ENCODE measurements around the gene INSIG2. TPM values are rescaled to one million over a fixed set of nuclear protein-coding genes. Genes with fewer than 3 reads are reported as not detected.

The INSIG2 gene
- total and polyA plus RNA-seq, 2 of the 8 experiments (the other 6 are each of a cell fraction or from before 2014, with no cell fraction given) = 7.0 to 11.2 TPM

- TF ChIP-seq, protein P1, sequence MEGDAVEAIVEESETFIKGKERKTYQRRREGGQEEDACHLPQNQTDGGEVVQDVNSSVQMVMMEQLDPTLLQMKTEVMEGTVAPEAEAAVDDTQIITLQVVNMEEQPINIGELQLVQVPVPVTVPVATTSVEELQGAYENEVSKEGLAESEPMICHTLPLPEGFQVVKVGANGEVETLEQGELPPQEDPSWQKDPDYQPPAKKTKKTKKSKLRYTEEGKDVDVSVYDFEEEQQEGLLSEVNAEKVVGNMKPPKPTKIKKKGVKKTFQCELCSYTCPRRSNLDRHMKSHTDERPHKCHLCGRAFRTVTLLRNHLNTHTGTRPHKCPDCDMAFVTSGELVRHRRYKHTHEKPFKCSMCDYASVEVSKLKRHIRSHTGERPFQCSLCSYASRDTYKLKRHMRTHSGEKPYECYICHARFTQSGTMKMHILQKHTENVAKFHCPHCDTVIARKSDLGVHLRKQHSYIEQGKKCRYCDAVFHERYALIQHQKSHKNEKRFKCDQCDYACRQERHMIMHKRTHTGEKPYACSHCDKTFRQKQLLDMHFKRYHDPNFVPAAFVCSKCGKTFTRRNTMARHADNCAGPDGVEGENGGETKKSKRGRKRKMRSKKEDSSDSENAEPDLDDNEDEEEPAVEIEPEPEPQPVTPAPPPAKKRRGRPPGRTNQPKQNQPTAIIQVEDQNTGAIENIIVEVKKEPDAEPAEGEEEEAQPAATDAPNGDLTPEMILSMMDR (IDR thresholded peaks at IDR 0.05; ENCODE audit: control extremely low read depth in 1 of 3, insufficient read depth in 1 of 3, low read depth in 1 of 3, low read length in 3 of 3) = no peak
- TF ChIP-seq SIN3A (conservative IDR thresholded peaks at IDR 0.05 in 1 of 2, IDR thresholded peaks at IDR 0.05 in 1 of 2; ENCODE audit: low read depth in 1 of 2, low read length in 2 of 2) (no peak), BCL11A (IDR thresholded peaks at IDR 0.05; ENCODE audit: low read depth in 2 of 2, low read length in 2 of 2) (no peak), KDM4A (IDR thresholded peaks at IDR 0.05; ENCODE audit: low read depth, low read length, severe bottlenecking) (no peak), CREB1 (IDR thresholded peaks at IDR 0.05) (no peak), SAP30 (IDR thresholded peaks at IDR 0.05; ENCODE audit: insufficient read depth, insufficient replicate concordance, low read length) (no peak), RXRA (IDR thresholded peaks at IDR 0.05; ENCODE audit: insufficient read depth, low read depth, low read length) (no peak)
Observed at GRCh38 chr2:118097657-118098056, 9.4 kb downstream of the INSIG2 start (continued).
